Liver (tissue), 9 donors: ENCODE measurements around the gene PHF3. TPM values are rescaled to one million over a fixed set of nuclear protein-coding genes. Genes with fewer than 3 reads are reported as not detected.
A peak's percentile ranks its signal among the peaks of the same experiment; 100 is the strongest.

ENCODE experiments used
- DNase-seq: peaks from one replicate; pipeline ENCODE4 v3.0.0-alpha.2; 2017; ENCODE audit warnings: low spot score
- H3K27ac ChIP-seq, 2 donors: one replicate each; pipeline ENCODE4 v1.7.0; 2013; ENCODE audit warnings: inconsistent platforms in 2 of 2, low read length in 2 of 2, control low read depth in 1 of 2, low read depth in 1 of 2, mild to moderate bottlenecking in 1 of 2
- H3K27me3 ChIP-seq, 4 donors: one replicate each; pipeline versions ENCODE4 v1.6.1 to v1.7.0; 2013; ENCODE audit warnings: low read length in 3 of 4, inconsistent platforms in 1 of 4, mild to moderate bottlenecking in 1 of 4, moderate library complexity in 1 of 4; ENCODE audit not compliant: control insufficient read depth in 4 of 4, insufficient read depth in 4 of 4
- H3K36me3 ChIP-seq, 4 donors: one replicate each; pipeline versions ENCODE4 v1.6.1 to v1.7.0; 2013; ENCODE audit warnings: low read length in 3 of 4, mild to moderate bottlenecking in 3 of 4, low read depth in 1 of 4, moderate library complexity in 1 of 4; ENCODE audit not compliant: control insufficient read depth in 4 of 4, insufficient read depth in 3 of 4
- H3K4me1 ChIP-seq, 4 donors: one replicate each; pipeline versions ENCODE4 v1.6.1 to v1.7.0; 2013; ENCODE audit warnings: low read length in 3 of 4, mild to moderate bottlenecking in 3 of 4, moderate library complexity in 1 of 4; ENCODE audit not compliant: control insufficient read depth in 4 of 4, insufficient read depth in 4 of 4
- H3K4me3 ChIP-seq, 3 donors: one replicate each; pipeline versions ENCODE4 v1.6.1 to v1.7.0; 2013; ENCODE audit warnings: low read length in 3 of 3, control low read depth in 1 of 3, low read depth in 1 of 3, mild to moderate bottlenecking in 1 of 3
- H3K9ac ChIP-seq, 2 donors: one replicate each; pipeline ENCODE4 v1.7.0; 2013; ENCODE audit warnings: low read length in 2 of 2, mild to moderate bottlenecking in 2 of 2, moderate library complexity in 2 of 2, control low read depth in 1 of 2, low read depth in 1 of 2
- H3K9me3 ChIP-seq, 4 donors: one replicate each; pipeline versions ENCODE4 v1.6.1 to v1.7.0; 2013; ENCODE audit warnings: low read length in 3 of 4; ENCODE audit not compliant: control insufficient read depth in 4 of 4
- EGR1 ChIP-seq, 2 donors: IDR thresholded peaks; 2 replicates each; pipeline ENCODE4 v1.6.1; 2016 to 2018; ENCODE audit warnings: antibody characterized with exemption in 2 of 2, low read depth in 2 of 2
- FOXA1 ChIP-seq: IDR thresholded peaks from 2 replicates; pipeline ENCODE4 v1.6.1; 2016; ENCODE audit warnings: antibody characterized with exemption
- FOXA2 ChIP-seq: IDR thresholded peaks from 2 replicates; pipeline ENCODE4 v1.6.1; 2016; ENCODE audit warnings: antibody characterized with exemption
- GABPA ChIP-seq, 2 donors: IDR thresholded peaks in 1 of 2; conservative IDR thresholded peaks in 1 of 2; 2 replicates each; pipeline ENCODE4 v1.6.1; 2016; ENCODE audit warnings: antibody characterized with exemption in 2 of 2, mild to moderate bottlenecking in 1 of 2, moderate library complexity in 1 of 2
- HNF4A ChIP-seq, 2 donors: conservative IDR thresholded peaks; 2 replicates each; pipeline ENCODE4 v1.6.1; 2016; ENCODE audit warnings: antibody characterized with exemption in 2 of 2, mild to moderate bottlenecking in 2 of 2
- HNF4G ChIP-seq: IDR thresholded peaks from 2 replicates; pipeline ENCODE4 v1.6.1; 2016; ENCODE audit warnings: antibody characterized with exemption
- JUND ChIP-seq, 2 donors: IDR thresholded peaks; 2 replicates each; pipeline ENCODE4 v1.6.1; 2016; ENCODE audit warnings: antibody characterized with exemption in 2 of 2
- NR2F2 ChIP-seq: IDR thresholded peaks from 2 replicates; pipeline ENCODE4 v1.6.1; 2016; ENCODE audit warnings: antibody characterized with exemption
- RAD21 ChIP-seq, 2 donors: IDR thresholded peaks; 2 replicates each; pipeline ENCODE4 v1.6.1; 2016; ENCODE audit warnings: antibody characterized with exemption in 2 of 2, mild to moderate bottlenecking in 2 of 2
- RXRA ChIP-seq, 2 donors: IDR thresholded peaks; 2 replicates each; pipeline ENCODE4 v1.6.1; 2017 to 2018; ENCODE audit warnings: antibody characterized with exemption in 2 of 2, mild to moderate bottlenecking in 1 of 2
- SP1 ChIP-seq: IDR thresholded peaks from 2 replicates; pipeline ENCODE4 v1.6.1; 2018; ENCODE audit warnings: antibody characterized with exemption, mild to moderate bottlenecking
- TAF1 ChIP-seq: conservative IDR thresholded peaks from 2 replicates; pipeline ENCODE4 v1.6.1; 2016; ENCODE audit warnings: antibody characterized with exemption, mild to moderate bottlenecking
- YY1 ChIP-seq: IDR thresholded peaks from 2 replicates; pipeline ENCODE4 v1.6.1; 2016; ENCODE audit warnings: antibody characterized with exemption, mild to moderate bottlenecking
- WGBS: extraction: QIAGEN DNeasy Blood & Tissue Kit; methylation state at CpG from one replicate; pipeline ENCODE4 v1.1.7; 2013; 5-methylcytosine and 5-hydroxymethylcytosine counted together
- polyA plus RNA-seq, 2 donors: library from polyadenylated mRNA; stranded (reverse) in 1 of 2; unstranded in 1 of 2; fragments of 200-250 nt in 1 of 2; fragments of >200 nt in 1 of 2; fragmentation: Nextera tagmentation in 1 of 2; extraction: Ambion mirVana in 1 of 2; gene quantifications; one replicate each; pipeline versions ENCODE4 v1.2.1 to v1.2.3, GENCODE V29; 2013 to 2015
- total RNA-seq, 2 donors: library from RNA; depleted of rRNA; stranded (reverse); fragments of >200 nt; gene quantifications; one replicate each; pipeline ENCODE4 v1.2.3, GENCODE V29; 2014
- TF ChIP-seq, protein P1 (sequence below): fragments of 150-350 bp; IDR thresholded peaks from 2 replicates; pipeline ENCODE4 v1.5.1; 2017; ENCODE audit warnings: improper control_type of control experiment, low read depth, low read length; ENCODE audit not compliant: missing input control
- TF ChIP-seq, protein P2 (sequence below): IDR thresholded peaks from 2 replicates; pipeline ENCODE4 v1.6.1; 2016; ENCODE audit warnings: antibody characterized with exemption
- TF ChIP-seq, protein P3 (sequence below): IDR thresholded peaks from 2 replicates; pipeline ENCODE4 v1.6.1; 2016; ENCODE audit warnings: antibody characterized with exemption
- TF ChIP-seq, protein P4 (sequence below): IDR thresholded peaks from 2 replicates; pipeline ENCODE4 v1.6.1; 2016; ENCODE audit warnings: antibody characterized with exemption, mild to moderate bottlenecking
- TF ChIP-seq, protein P5 (sequence below): IDR thresholded peaks from 2 replicates; pipeline ENCODE4 v1.6.1; 2016; ENCODE audit warnings: antibody characterized with exemption
- donor health status: healthy.
- donor health status: healthy.
- donor health status: healthy.
- donor health status: healthy.
- donor health status: healthy.

PHF3 gene
- total and polyA plus RNA-seq, 4 donors: 7.7 to 38.9 (median 25.1) TPM

DNA sequence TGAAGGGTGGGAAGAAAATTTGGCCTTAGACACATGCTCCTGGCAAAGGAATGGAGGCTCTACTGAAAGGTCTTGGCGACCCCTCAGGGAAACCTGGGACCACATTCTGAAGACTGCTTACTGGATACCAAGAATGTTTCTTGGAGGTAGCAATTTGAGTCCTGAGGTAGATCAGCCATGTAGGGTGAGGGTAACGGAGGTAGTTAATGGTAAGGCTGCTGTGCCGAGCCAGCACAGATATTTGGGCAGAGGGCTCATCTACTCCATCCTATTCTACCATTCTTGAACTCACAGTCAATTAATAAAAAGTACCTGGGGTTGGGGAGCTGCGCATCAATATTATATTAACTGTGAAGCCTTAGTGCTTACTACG is 401 bp upstream of the PHF3 start:
- peak overlapping the region; percentile 36 to 84 for H3K9ac ChIP-seq
- no peak for DNase-seq
- H3K4me1 ChIP-seq: peaks cover 4 to 29% (median 20%) of the 10 kb centered on the region in 4 donors
- peak overlapping the region; percentile 85 to 95 for H3K27ac ChIP-seq
- H3K27me3 ChIP-seq: no peaks in the 10 kb centered on the region
- TF ChIP-seq EGR1 (IDR thresholded peaks at IDR 0.05; ENCODE audit: low read depth in 2 of 2): no peak
- TF ChIP-seq RAD21 (IDR thresholded peaks at IDR 0.05): no peak
- TF ChIP-seq, protein P1, sequence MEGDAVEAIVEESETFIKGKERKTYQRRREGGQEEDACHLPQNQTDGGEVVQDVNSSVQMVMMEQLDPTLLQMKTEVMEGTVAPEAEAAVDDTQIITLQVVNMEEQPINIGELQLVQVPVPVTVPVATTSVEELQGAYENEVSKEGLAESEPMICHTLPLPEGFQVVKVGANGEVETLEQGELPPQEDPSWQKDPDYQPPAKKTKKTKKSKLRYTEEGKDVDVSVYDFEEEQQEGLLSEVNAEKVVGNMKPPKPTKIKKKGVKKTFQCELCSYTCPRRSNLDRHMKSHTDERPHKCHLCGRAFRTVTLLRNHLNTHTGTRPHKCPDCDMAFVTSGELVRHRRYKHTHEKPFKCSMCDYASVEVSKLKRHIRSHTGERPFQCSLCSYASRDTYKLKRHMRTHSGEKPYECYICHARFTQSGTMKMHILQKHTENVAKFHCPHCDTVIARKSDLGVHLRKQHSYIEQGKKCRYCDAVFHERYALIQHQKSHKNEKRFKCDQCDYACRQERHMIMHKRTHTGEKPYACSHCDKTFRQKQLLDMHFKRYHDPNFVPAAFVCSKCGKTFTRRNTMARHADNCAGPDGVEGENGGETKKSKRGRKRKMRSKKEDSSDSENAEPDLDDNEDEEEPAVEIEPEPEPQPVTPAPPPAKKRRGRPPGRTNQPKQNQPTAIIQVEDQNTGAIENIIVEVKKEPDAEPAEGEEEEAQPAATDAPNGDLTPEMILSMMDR: no peak
- WGBS: 3% methylated on average over 5 of the region's 5 CpGs
- no peaks in the 10 kb centered on the region for H3K9me3 ChIP-seq
- no peaks in the 10 kb centered on the region for H3K36me3 ChIP-seq
- H3K4me3 ChIP-seq: peak overlapping the region; percentile 20 to 96 (median 53)

DNA sequence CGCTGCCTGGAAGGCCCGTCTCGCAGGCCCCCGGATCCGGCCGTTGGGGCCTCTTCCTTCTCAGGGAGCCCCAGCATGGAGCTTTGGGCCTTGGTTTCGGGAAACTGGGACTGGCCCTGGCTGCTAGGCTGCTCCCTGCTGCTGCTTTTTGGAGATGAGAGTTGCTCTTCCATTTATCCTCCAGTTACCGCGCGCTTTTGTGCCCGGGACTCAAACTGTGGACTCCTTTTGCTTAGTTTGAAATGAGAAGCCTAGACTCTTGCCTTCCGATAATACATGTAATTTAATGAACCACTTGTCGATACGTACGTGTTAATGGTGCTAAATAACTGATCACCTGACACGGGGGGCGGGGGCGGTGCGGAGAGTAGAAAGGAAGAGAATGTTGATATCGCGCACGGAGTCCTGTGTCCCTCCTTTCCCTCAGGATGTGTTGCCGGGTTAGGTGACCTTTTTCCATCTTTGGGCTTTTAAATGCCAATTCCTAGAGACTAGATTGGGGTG is 968 bp downstream of the PHF3 start:
- H3K4me3 ChIP-seq: peak overlapping the region; percentile 53 to 96 (median 90)

More for the DNA sequence above, 968 bp downstream of the PHF3 start:
- peak; percentile 73 for DNase-seq
- peak in 1 of 2 donors; percentile 10 for TF ChIP-seq RXRA (IDR thresholded peaks at IDR 0.05)
- TF ChIP-seq TAF1: no peak
- peak; percentile 71 to 78 for TF ChIP-seq EGR1 (IDR thresholded peaks at IDR 0.05; ENCODE audit: low read depth in 2 of 2)
- TF ChIP-seq, protein P1: no peak
- no peak for TF ChIP-seq HNF4A (conservative IDR thresholded peaks at IDR 0.05)
- TF ChIP-seq HNF4G: no peak
- peak; percentile 24 for TF ChIP-seq YY1
- TF ChIP-seq, protein P2, sequence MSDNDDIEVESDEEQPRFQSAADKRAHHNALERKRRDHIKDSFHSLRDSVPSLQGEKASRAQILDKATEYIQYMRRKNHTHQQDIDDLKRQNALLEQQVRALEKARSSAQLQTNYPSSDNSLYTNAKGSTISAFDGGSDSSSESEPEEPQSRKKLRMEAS: no peak
- TF ChIP-seq, protein P3, sequence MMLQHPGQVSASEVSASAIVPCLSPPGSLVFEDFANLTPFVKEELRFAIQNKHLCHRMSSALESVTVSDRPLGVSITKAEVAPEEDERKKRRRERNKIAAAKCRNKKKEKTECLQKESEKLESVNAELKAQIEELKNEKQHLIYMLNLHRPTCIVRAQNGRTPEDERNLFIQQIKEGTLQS: no peak
- TF ChIP-seq, protein P4, sequence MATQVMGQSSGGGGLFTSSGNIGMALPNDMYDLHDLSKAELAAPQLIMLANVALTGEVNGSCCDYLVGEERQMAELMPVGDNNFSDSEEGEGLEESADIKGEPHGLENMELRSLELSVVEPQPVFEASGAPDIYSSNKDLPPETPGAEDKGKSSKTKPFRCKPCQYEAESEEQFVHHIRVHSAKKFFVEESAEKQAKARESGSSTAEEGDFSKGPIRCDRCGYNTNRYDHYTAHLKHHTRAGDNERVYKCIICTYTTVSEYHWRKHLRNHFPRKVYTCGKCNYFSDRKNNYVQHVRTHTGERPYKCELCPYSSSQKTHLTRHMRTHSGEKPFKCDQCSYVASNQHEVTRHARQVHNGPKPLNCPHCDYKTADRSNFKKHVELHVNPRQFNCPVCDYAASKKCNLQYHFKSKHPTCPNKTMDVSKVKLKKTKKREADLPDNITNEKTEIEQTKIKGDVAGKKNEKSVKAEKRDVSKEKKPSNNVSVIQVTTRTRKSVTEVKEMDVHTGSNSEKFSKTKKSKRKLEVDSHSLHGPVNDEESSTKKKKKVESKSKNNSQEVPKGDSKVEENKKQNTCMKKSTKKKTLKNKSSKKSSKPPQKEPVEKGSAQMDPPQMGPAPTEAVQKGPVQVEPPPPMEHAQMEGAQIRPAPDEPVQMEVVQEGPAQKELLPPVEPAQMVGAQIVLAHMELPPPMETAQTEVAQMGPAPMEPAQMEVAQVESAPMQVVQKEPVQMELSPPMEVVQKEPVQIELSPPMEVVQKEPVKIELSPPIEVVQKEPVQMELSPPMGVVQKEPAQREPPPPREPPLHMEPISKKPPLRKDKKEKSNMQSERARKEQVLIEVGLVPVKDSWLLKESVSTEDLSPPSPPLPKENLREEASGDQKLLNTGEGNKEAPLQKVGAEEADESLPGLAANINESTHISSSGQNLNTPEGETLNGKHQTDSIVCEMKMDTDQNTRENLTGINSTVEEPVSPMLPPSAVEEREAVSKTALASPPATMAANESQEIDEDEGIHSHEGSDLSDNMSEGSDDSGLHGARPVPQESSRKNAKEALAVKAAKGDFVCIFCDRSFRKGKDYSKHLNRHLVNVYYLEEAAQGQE: no peak
- no peak for TF ChIP-seq SP1
- TF ChIP-seq JUND (IDR thresholded peaks at IDR 0.05): no peak
- TF ChIP-seq, protein P5, sequence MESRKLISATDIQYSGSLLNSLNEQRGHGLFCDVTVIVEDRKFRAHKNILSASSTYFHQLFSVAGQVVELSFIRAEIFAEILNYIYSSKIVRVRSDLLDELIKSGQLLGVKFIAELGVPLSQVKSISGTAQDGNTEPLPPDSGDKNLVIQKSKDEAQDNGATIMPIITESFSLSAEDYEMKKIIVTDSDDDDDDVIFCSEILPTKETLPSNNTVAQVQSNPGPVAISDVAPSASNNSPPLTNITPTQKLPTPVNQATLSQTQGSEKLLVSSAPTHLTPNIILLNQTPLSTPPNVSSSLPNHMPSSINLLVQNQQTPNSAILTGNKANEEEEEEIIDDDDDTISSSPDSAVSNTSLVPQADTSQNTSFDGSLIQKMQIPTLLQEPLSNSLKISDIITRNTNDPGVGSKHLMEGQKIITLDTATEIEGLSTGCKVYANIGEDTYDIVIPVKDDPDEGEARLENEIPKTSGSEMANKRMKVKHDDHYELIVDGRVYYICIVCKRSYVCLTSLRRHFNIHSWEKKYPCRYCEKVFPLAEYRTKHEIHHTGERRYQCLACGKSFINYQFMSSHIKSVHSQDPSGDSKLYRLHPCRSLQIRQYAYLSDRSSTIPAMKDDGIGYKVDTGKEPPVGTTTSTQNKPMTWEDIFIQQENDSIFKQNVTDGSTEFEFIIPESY: no peak
- no peak for TF ChIP-seq FOXA1
- TF ChIP-seq RAD21 (IDR thresholded peaks at IDR 0.05): no peak
- no peak for TF ChIP-seq FOXA2
- TF ChIP-seq NR2F2: peak; percentile 26
- TF ChIP-seq GABPA (IDR thresholded peaks at IDR 0.05 in 1 of 2, conservative IDR thresholded peaks at IDR 0.05 in 1 of 2): no peak
- no peaks in the 10 kb centered on the region for H3K27me3 ChIP-seq
- peaks cover 6 to 38% (median 27%) of the 10 kb centered on the region in 4 donors for H3K4me1 ChIP-seq
- under 1% methylated on average over 23 of the region's 23 CpGs for WGBS
- peak overlapping the region; percentile 93 to 98 for H3K9ac ChIP-seq
- peak overlapping the region; percentile 85 to 95 for H3K27ac ChIP-seq
- H3K9me3 ChIP-seq: no peaks in the 10 kb centered on the region
- no peaks in the 10 kb centered on the region for H3K36me3 ChIP-seq
